Measurements from ENCODE around the gene GZMM.

Gene GZMM

DNA sequence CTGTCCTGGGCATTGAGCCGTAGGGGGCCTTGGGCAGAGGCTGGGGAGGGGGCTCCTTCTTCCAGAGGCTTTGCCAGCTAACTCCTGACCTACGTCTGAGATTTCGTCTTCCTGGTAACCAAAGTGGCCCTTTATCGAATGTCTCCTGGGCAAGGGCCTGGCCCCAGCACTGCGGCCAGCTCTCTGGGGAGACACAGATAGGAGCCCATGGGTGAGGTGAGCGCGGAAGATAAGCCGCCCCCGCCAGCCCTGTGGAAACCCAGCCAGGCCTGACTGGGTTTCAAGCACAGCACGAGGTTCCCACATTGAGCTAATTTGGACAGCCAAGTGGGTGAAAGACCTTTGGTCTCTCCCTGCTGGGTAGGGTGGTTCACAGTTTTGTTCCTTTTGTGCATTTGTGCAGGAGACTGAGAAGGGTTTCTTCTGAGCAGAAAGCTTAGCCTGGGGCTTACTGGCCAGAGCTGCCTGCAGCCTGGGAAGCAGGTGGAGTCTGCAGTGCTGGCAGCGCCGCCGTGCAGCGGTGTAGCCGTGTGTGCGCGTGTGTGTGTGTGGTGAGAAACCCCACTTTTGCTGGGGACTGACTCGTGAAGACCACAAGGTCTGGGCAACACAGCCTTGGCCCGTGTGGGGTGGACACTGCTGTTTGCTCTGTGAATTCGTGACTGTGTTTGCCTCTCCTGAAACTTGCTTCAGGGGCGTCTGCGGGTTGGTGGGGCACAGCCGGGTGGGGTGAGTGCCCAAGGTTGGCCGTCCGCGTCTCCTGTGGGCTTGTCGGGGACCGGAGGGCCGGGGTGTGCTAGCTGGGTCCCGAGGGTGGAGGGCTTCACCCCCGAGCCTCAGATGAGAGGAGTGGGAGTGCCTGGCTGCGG lies 31.0 kb downstream of the GZMM start:
- Histone ChIP-seq H3K27ac (ENCODE audit: poor library complexity, severe bottlenecking) (peak overlapping the region; percentile 93), H3K36me3 (ENCODE audit: low read depth) (peaks cover 30% of the 10 kb centered on the region), H3K9me3 (ENCODE audit: severe bottlenecking) (no peaks in the 10 kb centered on the region), H3K27me3 (ENCODE audit: insufficient read depth, poor library complexity, severe bottlenecking) (no peaks in the 10 kb centered on the region), H3K4me1 (ENCODE audit: insufficient read depth, poor library complexity, severe bottlenecking) (peaks cover 7% of the 10 kb centered on the region), H3K4me3 (ENCODE audit: severe bottlenecking) (peak overlapping the region; percentile 82)
- ATAC-seq (ENCODE audit: low read depth) (peak; percentile 26; the same call in 2 of the 3 replicates), DNase-seq (ENCODE audit: low spot score) (no peak)
- TF ChIP-seq, protein P1, sequence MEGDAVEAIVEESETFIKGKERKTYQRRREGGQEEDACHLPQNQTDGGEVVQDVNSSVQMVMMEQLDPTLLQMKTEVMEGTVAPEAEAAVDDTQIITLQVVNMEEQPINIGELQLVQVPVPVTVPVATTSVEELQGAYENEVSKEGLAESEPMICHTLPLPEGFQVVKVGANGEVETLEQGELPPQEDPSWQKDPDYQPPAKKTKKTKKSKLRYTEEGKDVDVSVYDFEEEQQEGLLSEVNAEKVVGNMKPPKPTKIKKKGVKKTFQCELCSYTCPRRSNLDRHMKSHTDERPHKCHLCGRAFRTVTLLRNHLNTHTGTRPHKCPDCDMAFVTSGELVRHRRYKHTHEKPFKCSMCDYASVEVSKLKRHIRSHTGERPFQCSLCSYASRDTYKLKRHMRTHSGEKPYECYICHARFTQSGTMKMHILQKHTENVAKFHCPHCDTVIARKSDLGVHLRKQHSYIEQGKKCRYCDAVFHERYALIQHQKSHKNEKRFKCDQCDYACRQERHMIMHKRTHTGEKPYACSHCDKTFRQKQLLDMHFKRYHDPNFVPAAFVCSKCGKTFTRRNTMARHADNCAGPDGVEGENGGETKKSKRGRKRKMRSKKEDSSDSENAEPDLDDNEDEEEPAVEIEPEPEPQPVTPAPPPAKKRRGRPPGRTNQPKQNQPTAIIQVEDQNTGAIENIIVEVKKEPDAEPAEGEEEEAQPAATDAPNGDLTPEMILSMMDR (IDR thresholded peaks at IDR 0.05; ENCODE audit: poor library complexity, severe bottlenecking), result no peak

DNA sequence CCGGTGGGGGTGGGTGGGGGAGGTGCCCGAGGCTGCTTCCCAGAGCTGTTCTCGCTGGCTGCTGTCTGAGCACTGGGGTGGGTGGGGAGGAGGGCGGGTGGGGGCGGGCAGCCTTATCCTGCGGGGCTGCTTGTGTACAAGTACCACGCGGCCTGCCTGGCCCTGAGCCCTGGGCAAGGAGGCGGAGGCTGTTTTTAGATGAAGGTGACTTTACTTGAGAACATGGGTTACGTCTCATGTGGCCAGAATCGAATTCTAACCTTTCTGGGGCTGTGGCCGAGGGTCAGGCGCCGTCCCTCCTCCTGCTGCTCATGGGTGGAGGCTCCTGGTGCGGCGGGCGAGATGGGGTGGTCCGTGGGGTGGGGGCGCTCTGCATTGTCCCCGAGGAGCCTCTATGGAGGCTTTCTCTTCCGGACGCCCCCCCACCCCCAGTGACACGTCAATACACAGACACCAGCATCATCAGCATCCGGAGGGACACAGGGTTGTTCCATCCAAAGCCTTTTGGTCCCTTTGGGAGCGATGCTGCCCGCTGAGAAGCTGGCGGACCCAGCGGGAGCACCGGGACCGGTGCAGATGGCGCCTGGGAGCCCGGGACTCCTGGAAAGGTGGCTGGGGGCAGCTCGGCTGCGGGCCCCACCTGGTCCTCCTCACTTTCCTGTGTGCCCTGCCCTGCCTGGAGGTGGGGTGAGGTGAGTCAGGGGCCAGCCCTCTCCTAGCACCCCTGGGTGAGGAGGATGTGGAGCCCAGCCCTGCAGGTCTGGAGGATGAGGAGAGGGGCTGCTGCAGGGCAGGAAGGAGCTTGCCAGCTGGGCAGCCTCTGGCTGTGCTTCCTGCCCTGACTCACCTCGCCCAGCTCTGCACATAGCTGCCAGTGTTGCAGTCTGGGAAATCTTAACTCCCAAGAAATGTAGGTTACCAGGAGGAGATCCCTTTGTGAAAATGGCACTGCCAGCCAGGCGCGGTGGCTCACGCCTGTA lies 32.0 kb downstream of the GZMM start:
- TF ChIP-seq, protein P1 (IDR thresholded peaks at IDR 0.05; ENCODE audit: poor library complexity, severe bottlenecking), result no peak
- ATAC-seq (ENCODE audit: low read depth), result peak; percentile 83

DNA sequence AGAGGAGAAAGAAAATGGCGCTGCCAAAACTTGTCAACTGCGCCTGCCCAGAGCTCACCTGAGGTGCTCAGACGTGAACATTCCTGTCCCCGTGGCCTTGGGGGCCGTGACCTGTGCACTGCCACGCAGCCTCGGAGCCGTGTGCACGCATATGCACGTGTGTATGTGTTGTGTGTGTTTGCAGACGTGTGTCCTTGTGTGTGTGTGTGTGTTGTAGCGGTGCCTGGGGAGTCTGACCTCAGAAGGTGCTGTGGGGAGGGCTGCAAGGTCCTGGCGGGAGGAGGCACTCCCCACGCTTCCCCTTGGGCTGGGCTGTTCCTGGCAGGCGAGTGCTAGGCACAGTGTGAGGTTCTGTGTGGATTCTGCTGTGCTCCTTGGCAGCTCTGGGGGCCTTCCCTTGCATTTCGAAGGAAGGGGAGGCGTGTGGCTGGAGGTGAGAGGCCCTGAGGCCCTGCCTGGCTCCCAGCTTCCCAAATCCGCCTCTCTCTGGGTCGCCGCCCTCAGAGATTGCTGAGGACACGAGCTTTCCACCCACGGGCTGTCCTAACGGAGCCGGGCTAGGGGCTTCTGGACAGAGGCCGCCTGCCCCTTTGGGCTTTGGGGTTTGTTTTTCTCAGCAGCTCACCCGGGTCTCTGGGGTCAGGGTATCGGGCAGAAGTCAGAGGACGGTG lies 33.0 kb downstream of the GZMM start:
- TF ChIP-seq, protein P1 (IDR thresholded peaks at IDR 0.05; ENCODE audit: poor library complexity, severe bottlenecking), result no peak
- Histone ChIP-seq H3K4me1 (ENCODE audit: insufficient read depth, poor library complexity, severe bottlenecking) (peaks cover 7% of the 10 kb centered on the region), H3K9me3 (ENCODE audit: severe bottlenecking) (no peaks in the 10 kb centered on the region), H3K27me3 (ENCODE audit: insufficient read depth, poor library complexity, severe bottlenecking) (no peaks in the 10 kb centered on the region), H3K36me3 (ENCODE audit: low read depth) (peaks cover 44% of the 10 kb centered on the region), H3K4me3 (ENCODE audit: severe bottlenecking) (no peak overlapping the region), H3K27ac (ENCODE audit: poor library complexity, severe bottlenecking) (peak overlapping the region; percentile 93)
- ATAC-seq (ENCODE audit: low read depth) (no peak), DNase-seq (ENCODE audit: low spot score) (no peak)

More for the DNA sequence above, 32.0 kb downstream of the GZMM start:
- no peaks in the 10 kb centered on the region for H3K27me3 ChIP-seq (ENCODE audit: insufficient read depth, poor library complexity, severe bottlenecking)
- no peaks in the 10 kb centered on the region for H3K9me3 ChIP-seq (ENCODE audit: severe bottlenecking)
- peak overlapping the region; percentile 82 for H3K4me3 ChIP-seq (ENCODE audit: severe bottlenecking)
- H3K27ac ChIP-seq (ENCODE audit: poor library complexity, severe bottlenecking), result peak overlapping the region; percentile 93
- DNase-seq (ENCODE audit: low spot score), result peak; percentile 88
- H3K4me1 ChIP-seq (ENCODE audit: insufficient read depth, poor library complexity, severe bottlenecking), result peaks cover 7% of the 10 kb centered on the region
- peaks cover 36% of the 10 kb centered on the region for H3K36me3 ChIP-seq (ENCODE audit: low read depth)

DNA sequence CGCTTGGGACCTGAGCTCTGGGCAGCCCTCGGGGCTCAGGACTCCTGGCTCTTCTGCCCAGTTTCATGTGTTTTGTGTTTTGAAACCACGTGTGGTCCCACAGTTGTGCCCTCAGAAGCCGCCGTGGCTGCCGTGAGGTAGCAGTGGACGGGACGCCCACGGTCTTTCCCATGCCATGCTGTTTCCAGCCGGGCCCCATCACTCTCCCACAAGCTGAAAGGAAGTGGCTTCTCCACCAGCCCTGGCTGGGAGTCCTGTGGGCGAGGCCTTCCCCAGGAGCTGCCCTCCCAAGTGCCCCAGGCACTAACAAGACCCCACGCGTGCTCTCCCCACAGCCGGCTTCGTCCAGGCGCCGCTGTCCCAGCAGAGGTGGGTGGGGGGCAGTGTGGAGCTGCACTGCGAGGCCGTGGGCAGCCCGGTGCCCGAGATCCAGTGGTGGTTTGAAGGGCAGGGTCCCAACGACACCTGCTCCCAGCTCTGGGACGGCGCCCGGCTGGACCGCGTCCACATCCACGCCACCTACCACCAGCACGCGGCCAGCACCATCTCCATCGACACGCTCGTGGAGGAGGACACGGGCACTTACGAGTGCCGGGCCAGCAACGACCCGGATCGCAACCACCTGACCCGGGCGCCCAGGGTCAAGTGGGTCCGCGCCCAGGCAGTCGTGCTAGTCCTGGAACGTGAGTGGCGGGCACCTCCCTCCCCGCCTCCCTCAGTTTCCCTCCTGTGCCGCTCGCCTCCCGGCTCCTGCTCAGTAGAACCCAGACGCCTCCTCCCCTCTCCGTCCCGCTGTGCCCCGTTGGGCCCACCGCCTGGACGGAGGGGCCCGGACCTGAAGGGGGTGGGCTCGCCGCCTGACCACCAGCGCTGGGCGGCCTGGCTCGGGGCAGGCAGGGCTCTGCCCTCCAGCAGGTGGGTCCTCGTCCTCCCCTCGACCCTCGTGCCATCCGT lies 33.9 kb downstream of the GZMM start:
- no peak overlapping the region for H3K4me3 ChIP-seq (ENCODE audit: severe bottlenecking)
- TF ChIP-seq, protein P1 (IDR thresholded peaks at IDR 0.05; ENCODE audit: poor library complexity, severe bottlenecking), result no peak
- peaks cover 47% of the 10 kb centered on the region for H3K36me3 ChIP-seq (ENCODE audit: low read depth)
- no peaks in the 10 kb centered on the region for H3K9me3 ChIP-seq (ENCODE audit: severe bottlenecking)
- ATAC-seq (ENCODE audit: low read depth), result no peak
- no peaks in the 10 kb centered on the region for H3K27me3 ChIP-seq (ENCODE audit: insufficient read depth, poor library complexity, severe bottlenecking)
- peaks cover 7% of the 10 kb centered on the region for H3K4me1 ChIP-seq (ENCODE audit: insufficient read depth, poor library complexity, severe bottlenecking)
- peak overlapping the region; percentile 93 for H3K27ac ChIP-seq (ENCODE audit: poor library complexity, severe bottlenecking)
- DNase-seq (ENCODE audit: low spot score), result no peak
